Duodenal mucosa (tissue), 2 donors: ENCODE results near the gene MAP3K13.

Experiments used
- H3K27ac ChIP-seq: one replicate; pipeline ENCODE4 v1.7.0; 2013; ENCODE audit warnings: low read depth, low read length
- H3K27me3 ChIP-seq, 2 donors: one replicate each; pipeline ENCODE4 v1.7.0; 2013; ENCODE audit warnings: low read length in 2 of 2, control low read depth in 1 of 2; ENCODE audit not compliant: insufficient read depth in 2 of 2, control insufficient read depth in 1 of 2
- H3K36me3 ChIP-seq, 2 donors: one replicate each; pipeline ENCODE4 v1.7.0; 2013; ENCODE audit warnings: low read length in 2 of 2, control low read depth in 1 of 2; ENCODE audit not compliant: insufficient read depth in 2 of 2, control insufficient read depth in 1 of 2
- H3K4me1 ChIP-seq, 2 donors: one replicate each; pipeline ENCODE4 v1.7.0; 2013; ENCODE audit warnings: low read length in 2 of 2, control low read depth in 1 of 2; ENCODE audit not compliant: insufficient read depth in 2 of 2, control insufficient read depth in 1 of 2
- H3K4me3 ChIP-seq, 2 donors: one replicate each; pipeline ENCODE4 v1.7.0; 2013; ENCODE audit warnings: low read length in 2 of 2, low read depth in 1 of 2
- H3K9ac ChIP-seq, 2 donors: one replicate each; pipeline ENCODE4 v1.7.0; 2013; ENCODE audit warnings: low read length in 2 of 2, low read depth in 1 of 2
- H3K9me3 ChIP-seq, 2 donors: one replicate each; pipeline ENCODE4 v1.7.0; 2013; ENCODE audit warnings: low read length in 2 of 2, control low read depth in 1 of 2; ENCODE audit not compliant: control insufficient read depth in 1 of 2

The MAP3K13 gene

GRCh38 chr3:185325946-185326791, 36.8 kb upstream of the MAP3K13 start:
- Histone ChIP-seq H3K9me3 (no peaks in the 10 kb centered on the region), H3K9ac (no peak overlapping the region), H3K27ac (peak overlapping the region; percentile 23), H3K27me3 (no peaks in the 10 kb centered on the region), H3K4me3 (peak overlapping the region in 1 of 2 donors; percentile 13), H3K4me1 (peaks cover 22 to 27% of the 10 kb centered on the region in 2 donors), H3K36me3 (no peaks in the 10 kb centered on the region)

DNA sequence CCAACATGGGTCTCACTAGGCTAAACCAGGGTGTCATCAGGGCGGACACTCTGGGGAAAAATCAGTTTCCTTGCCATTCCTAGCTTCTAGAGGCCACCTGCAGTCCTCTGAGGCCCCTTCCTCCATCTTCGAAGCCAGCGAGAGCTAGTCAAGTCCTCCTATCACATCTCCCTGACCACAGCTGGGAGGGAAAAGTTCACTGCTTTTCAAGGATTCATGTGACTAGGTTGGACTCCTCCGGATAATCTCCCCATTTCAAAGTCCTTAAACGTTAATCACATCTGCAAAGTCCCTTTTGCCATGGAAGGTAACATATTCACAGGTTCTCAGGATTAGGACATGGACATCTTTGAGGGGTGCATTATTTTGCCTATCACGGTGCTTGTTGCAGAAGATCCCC, 35.9 kb upstream of the MAP3K13 start:
- no peaks in the 10 kb centered on the region for H3K36me3 ChIP-seq
- H3K27ac ChIP-seq, result no peak overlapping the region
- no peak overlapping the region for H3K4me3 ChIP-seq
- peaks cover 28% of the 10 kb centered on the region in 2 donors for H3K4me1 ChIP-seq
- H3K27me3 ChIP-seq, result no peaks in the 10 kb centered on the region
- H3K9ac ChIP-seq, result no peak overlapping the region
- H3K9me3 ChIP-seq, result no peaks in the 10 kb centered on the region

DNA sequence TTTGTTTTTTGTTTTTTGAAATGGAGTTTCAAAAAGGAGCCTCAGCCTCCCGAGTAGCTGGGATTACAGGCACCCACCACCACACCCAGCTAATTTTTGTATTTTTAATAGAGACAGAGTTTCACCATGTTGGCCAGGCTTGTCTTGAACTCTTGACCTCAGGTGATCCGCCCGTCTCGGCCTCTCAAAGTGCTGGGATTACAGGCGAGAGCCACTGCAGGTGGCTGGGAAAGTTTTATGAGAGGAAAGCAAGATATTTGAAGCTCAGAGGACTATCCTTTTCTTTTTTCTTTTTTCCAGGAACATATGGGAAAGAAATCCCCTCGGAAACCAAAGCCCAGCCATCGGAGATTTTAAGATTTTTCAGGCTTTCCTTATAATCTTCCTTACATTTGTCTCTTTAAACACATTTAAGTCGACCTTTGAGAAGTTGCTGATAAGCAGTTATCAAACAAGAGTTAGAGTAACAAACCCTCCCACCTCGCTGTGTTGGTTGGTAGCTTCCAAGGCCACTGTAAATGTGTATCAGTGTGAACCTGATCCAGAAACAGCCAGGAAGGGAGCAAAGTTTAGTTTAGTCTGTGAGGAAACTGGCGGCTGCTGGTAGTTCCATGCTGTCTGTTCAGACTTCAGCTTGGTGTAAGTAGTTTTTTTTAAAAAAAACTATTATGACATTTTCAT, 34.5 kb upstream of the MAP3K13 start:
- Histone ChIP-seq H3K27ac (peak overlapping the region; percentile 23), H3K9ac (peak overlapping the region in 1 of 2 donors; percentile 76), H3K4me1 (peaks cover 29 to 36% of the 10 kb centered on the region in 2 donors), H3K27me3 (no peaks in the 10 kb centered on the region), H3K36me3 (no peaks in the 10 kb centered on the region), H3K9me3 (no peaks in the 10 kb centered on the region), H3K4me3 (peak overlapping the region; percentile 70 to 72)

DNA sequence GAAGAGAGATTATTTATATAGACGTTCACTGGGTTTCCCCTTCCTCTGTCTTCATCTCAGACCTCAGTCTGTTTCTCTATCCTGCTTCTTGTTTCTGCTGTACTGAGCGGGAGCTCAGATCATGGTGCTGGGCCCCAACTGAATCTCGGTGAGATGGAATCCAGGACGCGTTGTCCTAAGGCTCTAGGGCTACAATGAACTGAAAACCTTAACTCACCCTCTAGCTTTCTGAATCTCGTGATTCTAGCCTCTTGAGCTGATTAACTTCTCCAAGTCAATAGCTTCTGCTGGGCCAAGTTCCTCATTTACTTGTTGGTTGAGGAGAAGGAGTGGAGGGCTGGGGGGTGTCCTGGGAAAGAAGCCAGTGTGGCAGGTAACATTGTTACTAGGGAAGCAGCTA, 32.7 kb upstream of the MAP3K13 start:
- H3K27me3 ChIP-seq, result no peaks in the 10 kb centered on the region
- no peaks in the 10 kb centered on the region for H3K9me3 ChIP-seq
- H3K36me3 ChIP-seq, result no peaks in the 10 kb centered on the region
- H3K4me1 ChIP-seq, result peaks cover 29 to 36% of the 10 kb centered on the region in 2 donors
- H3K27ac ChIP-seq, result no peak overlapping the region
- H3K4me3 ChIP-seq, result peak overlapping the region; percentile 70 to 72
- peak overlapping the region; percentile 28 to 34 for H3K9ac ChIP-seq

DNA sequence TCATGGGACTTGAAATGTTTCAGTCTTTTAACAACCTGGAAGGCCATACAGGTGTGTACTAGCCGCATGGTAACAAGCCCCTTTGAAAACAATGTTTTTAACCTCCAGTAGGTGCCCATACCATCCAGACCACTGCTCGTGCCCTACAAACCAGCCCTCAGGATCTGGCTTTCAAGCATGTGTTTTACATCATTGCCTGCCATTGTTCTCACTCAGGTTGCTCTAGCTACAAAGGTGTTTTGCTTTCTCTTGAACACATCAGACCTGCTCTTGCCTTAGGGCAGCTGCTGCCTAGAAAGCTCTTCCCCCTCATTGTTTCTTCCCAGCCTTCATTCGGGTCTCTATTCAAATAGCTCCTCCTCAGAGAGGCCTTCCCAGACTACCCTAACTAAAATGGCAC, 32.3 kb upstream of the MAP3K13 start:
- no peaks in the 10 kb centered on the region for H3K9me3 ChIP-seq
- no peak overlapping the region for H3K27ac ChIP-seq
- H3K4me3 ChIP-seq, result peak overlapping the region; percentile 70 to 72
- peaks cover 25 to 32% of the 10 kb centered on the region in 2 donors for H3K4me1 ChIP-seq
- H3K9ac ChIP-seq, result peak overlapping the region; percentile 28 to 34
- H3K36me3 ChIP-seq, result no peaks in the 10 kb centered on the region
- no peaks in the 10 kb centered on the region for H3K27me3 ChIP-seq

DNA sequence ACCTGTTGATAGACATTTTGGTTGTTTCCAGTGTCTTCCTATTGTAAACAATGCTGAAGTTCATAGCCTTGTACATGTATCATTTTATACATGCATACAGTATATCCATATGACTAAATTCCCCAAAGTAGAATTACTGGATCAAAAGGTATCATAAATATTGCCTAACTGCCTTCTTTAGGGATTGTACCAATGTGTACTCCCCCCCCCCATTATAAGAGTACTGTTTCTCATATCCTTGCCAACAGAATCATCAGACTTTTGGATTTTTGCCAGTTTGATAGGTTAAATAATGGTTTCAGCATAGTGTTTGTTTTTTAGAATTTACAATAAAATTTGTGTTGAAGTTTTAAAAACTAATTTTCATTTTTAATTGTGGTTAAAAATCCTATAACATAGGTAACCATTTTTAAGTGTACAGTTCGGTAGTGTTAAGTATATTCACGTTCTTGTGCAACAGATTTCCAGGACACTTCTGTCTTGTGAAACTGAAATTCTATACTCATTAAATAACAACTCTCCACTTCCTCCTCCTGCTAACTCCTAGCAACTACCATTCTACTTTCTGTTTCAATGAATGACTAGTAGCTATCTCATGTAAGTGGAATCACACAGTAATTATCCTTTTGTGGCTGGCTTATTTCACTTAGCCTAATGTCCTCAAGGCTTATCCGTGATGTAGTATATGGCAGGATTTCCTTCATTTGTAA, 30.8 kb upstream of the MAP3K13 start:
- Histone ChIP-seq H3K9ac (peak overlapping the region; percentile 38 to 53), H3K27ac (peak overlapping the region; percentile 58), H3K4me1 (peaks cover 23 to 24% of the 10 kb centered on the region in 2 donors), H3K9me3 (no peaks in the 10 kb centered on the region), H3K4me3 (peak overlapping the region; percentile 58 to 65), H3K27me3 (no peaks in the 10 kb centered on the region), H3K36me3 (no peaks in the 10 kb centered on the region)

GRCh38 chr3:185335799-185336198, 27.1 kb upstream of the MAP3K13 start:
- H3K27me3 ChIP-seq, result no peaks in the 10 kb centered on the region
- no peaks in the 10 kb centered on the region for H3K9me3 ChIP-seq
- H3K36me3 ChIP-seq, result no peaks in the 10 kb centered on the region
- H3K4me1 ChIP-seq, result peaks cover 20 to 21% of the 10 kb centered on the region in 2 donors
- H3K27ac ChIP-seq, result no peak overlapping the region
- no peak overlapping the region for H3K4me3 ChIP-seq
- H3K9ac ChIP-seq, result no peak overlapping the region

GRCh38 chr3:185337231-185337816, 25.6 kb upstream of the MAP3K13 start:
- no peaks in the 10 kb centered on the region for H3K36me3 ChIP-seq
- no peak overlapping the region for H3K4me3 ChIP-seq
- no peak overlapping the region for H3K27ac ChIP-seq
- H3K27me3 ChIP-seq, result no peaks in the 10 kb centered on the region
- H3K9me3 ChIP-seq, result no peaks in the 10 kb centered on the region
- peak overlapping the region in 1 of 2 donors; percentile 19 for H3K9ac ChIP-seq
- H3K4me1 ChIP-seq, result peaks cover 13 to 29% of the 10 kb centered on the region in 2 donors

DNA sequence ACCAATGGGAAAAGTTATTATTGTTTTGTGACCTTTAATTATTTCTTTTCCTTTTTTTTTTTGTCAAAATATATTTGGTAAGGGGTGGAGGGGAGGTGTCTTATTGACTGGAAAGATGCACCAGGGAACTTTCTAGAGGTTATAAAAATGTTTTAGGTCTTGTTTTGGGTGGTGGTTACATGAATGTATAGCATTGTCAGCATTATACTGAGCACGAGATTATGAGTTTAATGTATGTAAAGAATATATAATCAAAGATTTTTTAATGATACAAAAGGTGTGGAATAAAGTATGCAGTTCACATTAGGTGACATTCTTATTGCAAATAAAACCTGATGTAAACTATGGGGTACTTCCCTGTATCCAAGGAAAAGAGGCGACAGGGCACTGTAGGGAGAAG, 23.0 kb upstream of the MAP3K13 start:
- H3K4me3 ChIP-seq, result no peak overlapping the region
- H3K27ac ChIP-seq, result no peak overlapping the region
- H3K36me3 ChIP-seq, result no peaks in the 10 kb centered on the region

More for the DNA sequence above, 23.0 kb upstream of the MAP3K13 start:
- Histone ChIP-seq H3K4me1 (peaks cover 13 to 33% of the 10 kb centered on the region in 2 donors), H3K9me3 (no peaks in the 10 kb centered on the region), H3K9ac (no peak overlapping the region), H3K27me3 (no peaks in the 10 kb centered on the region)
